ENCODE measurements around the gene KDM6A.

Gene KDM6A

GRCh38 chrX:44975666-44976263, 102.8 kb downstream of the KDM6A start:
- DNase-seq (ENCODE audit: low spot score) = no peak
- TF ChIP-seq CTCF (IDR thresholded peaks at IDR 0.05; ENCODE audit: extremely low read depth, insufficient read depth, missing control alignments) = no peak

GRCh38 chrX:44978976-44979375, 106.0 kb downstream of the KDM6A start:
- DNase-seq (ENCODE audit: low spot score) = no peak
- TF ChIP-seq CTCF (IDR thresholded peaks at IDR 0.05; ENCODE audit: extremely low read depth, insufficient read depth, missing control alignments) = no peak
- in situ Hi-C loops (cut with MboI; ENCODE audit: low pct_unique_long_range_greater_than_20kb, low sequenced_read_pairs, unreplicated experiment) = no loop called here

More at GRCh38 chrX:44975666-44976263, 102.8 kb downstream of the KDM6A start:
- in situ Hi-C loops (cut with MboI; ENCODE audit: low pct_unique_long_range_greater_than_20kb, low sequenced_read_pairs, unreplicated experiment) = no loop called here

GRCh38 chrX:44980403-44980802, 107.4 kb downstream of the KDM6A start:
- DNase-seq (ENCODE audit: low spot score) = no peak
- in situ Hi-C loops (cut with MboI; ENCODE audit: low pct_unique_long_range_greater_than_20kb, low sequenced_read_pairs, unreplicated experiment) = no loop called here
- TF ChIP-seq CTCF (IDR thresholded peaks at IDR 0.05; ENCODE audit: extremely low read depth, insufficient read depth, missing control alignments) = no peak

- DNase-seq (ENCODE audit: low spot score) = no peak
- TF ChIP-seq CTCF (IDR thresholded peaks at IDR 0.05; ENCODE audit: extremely low read depth, insufficient read depth, missing control alignments) = no peak
- in situ Hi-C loops (cut with MboI; ENCODE audit: low pct_unique_long_range_greater_than_20kb, low sequenced_read_pairs, unreplicated experiment) = no loop called here
Measured at GRCh38 chrX:44980883-44981282, 107.9 kb downstream of the KDM6A start.

- no peak for TF ChIP-seq CTCF (IDR thresholded peaks at IDR 0.05; ENCODE audit: extremely low read depth, insufficient read depth, missing control alignments)
- no peak for DNase-seq (ENCODE audit: low spot score)
- in situ Hi-C loops (cut with MboI; ENCODE audit: low pct_unique_long_range_greater_than_20kb, low sequenced_read_pairs, unreplicated experiment) = no loop called here
Measured at GRCh38 chrX:44989995-44990770, 117.2 kb downstream of the KDM6A start.

GRCh38 chrX:44992775-44993174, 119.8 kb downstream of the KDM6A start:
- no peak for DNase-seq (ENCODE audit: low spot score)
- in situ Hi-C loops (cut with MboI; ENCODE audit: low pct_unique_long_range_greater_than_20kb, low sequenced_read_pairs, unreplicated experiment) = no loop called here
- no peak for TF ChIP-seq CTCF (IDR thresholded peaks at IDR 0.05; ENCODE audit: extremely low read depth, insufficient read depth, missing control alignments)
